BJ (cell line): Measurements from ENCODE around the gene CITED4. TPM values are rescaled to one million over a fixed set of nuclear protein-coding genes. Genes with fewer than 3 reads are reported as not detected.

Experiments used
- CTCF ChIA-PET: fragments of 350-600 bp; formaldehyde crosslinking; extraction: SDS; loops from one replicate; lab custom pipeline; 2021; ENCODE audit warnings: antibody characterized with exemption, inconsistent platforms; lab: Yijun Ruan, JAX
- POLR2A ChIA-PET: fragments of 300-600 bp; sonication (Branson Sonifier 250); formaldehyde crosslinking; extraction: SDS; loops from one replicate; lab custom pipeline; 2021; ENCODE audit warnings: antibody characterized with exemption; lab: Charles Lee
- DNase-seq: peaks from one replicate; pipeline ENCODE4 v3.0.0-alpha.2; 2011; ENCODE audit warnings: low read depth
- H3K27me3 ChIP-seq: 2 replicates; pipeline ENCODE4 v1.6.0; 2011; ENCODE audit warnings: low read length; ENCODE audit not compliant: control insufficient read depth, insufficient read depth
- H3K36me3 ChIP-seq: 2 replicates; pipeline ENCODE4 v1.5.1; 2011; ENCODE audit warnings: low read length; ENCODE audit not compliant: control insufficient read depth, insufficient read depth
- H3K4me3 ChIP-seq: 2 replicates; pipeline ENCODE4 v1.5.1; 2011; ENCODE audit warnings: low read depth, mild to moderate bottlenecking, control low read depth, low read length
- CTCF ChIP-seq: IDR thresholded peaks from 2 replicates; pipeline ENCODE4 v1.5.1; 2011; ENCODE audit warnings: low read depth, mild to moderate bottlenecking, control low read depth, inconsistent platforms, low read length, moderate library complexity; ENCODE audit not compliant: insufficient read depth
- polyA plus RNA-seq: library from polyadenylated mRNA; depleted of rRNA; stranded (reverse); fragments of >200 nt; gene quantifications from 2 replicates; pipeline ENCODE4 v1.2.3, GENCODE V29; 2011

The CITED4 gene
- polyA plus RNA-seq, 1 experiment, result 0.80 TPM

GRCh38 chr1:40820911-40821693, 41.1 kb downstream of the CITED4 start:
- Histone ChIP-seq H3K4me3 (no peak overlapping the region), H3K27me3 (peaks cover 7% of the 10 kb centered on the region), H3K36me3 (no peaks in the 10 kb centered on the region)
- no peak for TF ChIP-seq CTCF
- CTCF ChIA-PET, result interaction anchor here (0.8 to 1.1 kb wide), 3 partner anchors 12 to 132 kb away, joined by 3 to 4 read pairs (median 3); no protein-coding TSS in a partner anchor
- POLR2A ChIA-PET, result no interaction called here
- DNase-seq, result no peak

- ChIA-PET POLR2A (no interaction called here), CTCF (interaction anchor here (1.0 to 1.1 kb wide), 2 partner anchors 11 to 16 kb away, joined by 3 read pairs; no protein-coding TSS in a partner anchor)
- Histone ChIP-seq H3K27me3 (peaks cover 9% of the 10 kb centered on the region), H3K4me3 (no peak overlapping the region), H3K36me3 (no peaks in the 10 kb centered on the region)
- DNase-seq, result no peak
- no peak for TF ChIP-seq CTCF
Measured at GRCh38 chr1:40820251-40820797, 41.8 kb downstream of the CITED4 start.

GRCh38 chr1:40819101-40819500, 43.1 kb downstream of the CITED4 start:
- no peaks in the 10 kb centered on the region for H3K36me3 ChIP-seq
- POLR2A ChIA-PET, result no interaction called here
- CTCF ChIA-PET, result no interaction called here
- no peak for TF ChIP-seq CTCF
- no peak overlapping the region; the same call in 1 of the 2 replicates for H3K4me3 ChIP-seq
- no peak for DNase-seq
- H3K27me3 ChIP-seq, result peaks cover 9% of the 10 kb centered on the region

- POLR2A ChIA-PET, result no interaction called here
- Histone ChIP-seq H3K27me3 (peaks cover 9% of the 10 kb centered on the region), H3K4me3 (peak overlapping the region; percentile 47), H3K36me3 (no peaks in the 10 kb centered on the region)
- DNase-seq, result no peak
- CTCF ChIA-PET, result no interaction called here
- TF ChIP-seq CTCF, result no peak
Measured at GRCh38 chr1:40818264-40818961, 43.8 kb downstream of the CITED4 start.

- Histone ChIP-seq H3K27me3 (peaks cover 11% of the 10 kb centered on the region), H3K4me3 (peak overlapping the region; percentile 47), H3K36me3 (no peaks in the 10 kb centered on the region)
- ChIA-PET CTCF (no interaction called here), POLR2A (no interaction called here)
- TF ChIP-seq CTCF, result no peak
- DNase-seq, result no peak
Measured at GRCh38 chr1:40817791-40818263, 44.3 kb downstream of the CITED4 start.
